Vagina (tissue), 2 donors: ENCODE results near the gene SCFD2.

Experiments
- CTCF ChIP-seq, 3 experiments: fragments of 450-650 bp in 2 of 3; fragments of 200-600 bp in 1 of 3; sonication (generic) in 1 of 3; IDR thresholded peaks; one replicate each; pipeline ENCODE4 v1.5.1; 2017 to 2019; ENCODE audit warnings: antibody characterized with exemption in 3 of 3, mild to moderate bottlenecking in 2 of 3, moderate library complexity in 2 of 3
- POLR2A ChIP-seq, 2 donors: fragments of 450-650 bp; IDR thresholded peaks; one replicate each; pipeline ENCODE4 v1.6.1; 2017; ENCODE audit warnings: antibody characterized with exemption in 2 of 2, mild to moderate bottlenecking in 2 of 2, moderate library complexity in 2 of 2
- POLR2AphosphoS5 ChIP-seq, 2 donors: sonication (generic); formaldehyde crosslinking; IDR thresholded peaks; one replicate each; pipeline ENCODE4 v1.9.0; 2017; ENCODE audit warnings: antibody characterized with exemption in 2 of 2, mild to moderate bottlenecking in 2 of 2, low read depth in 1 of 2; ENCODE audit not compliant: insufficient read depth in 1 of 2

DNA sequence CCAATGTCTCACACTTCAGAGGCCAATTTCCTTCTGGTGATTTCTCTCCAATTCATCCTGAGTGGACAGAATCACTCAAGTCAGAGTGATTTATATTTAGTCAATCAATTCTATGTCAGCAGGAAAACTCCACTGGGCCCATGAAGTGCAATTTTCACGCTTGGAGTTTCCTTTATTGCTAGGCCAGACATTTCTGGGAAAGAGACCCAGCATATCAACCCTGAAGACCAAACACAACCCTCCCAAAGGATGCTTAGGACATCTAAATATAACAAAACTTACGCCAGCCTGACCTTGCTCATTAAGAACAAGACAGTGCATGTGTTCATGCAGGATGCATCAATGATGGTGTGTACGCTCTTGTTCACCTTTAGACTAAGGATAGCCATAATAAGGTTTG lies 347.4 kb downstream of the SCFD2 start:
- no peak for TF ChIP-seq POLR2A (IDR thresholded peaks at IDR 0.05)
- no peak for TF ChIP-seq CTCF (IDR thresholded peaks at IDR 0.05)
- TF ChIP-seq POLR2AphosphoS5 (IDR thresholded peaks at IDR 0.05; ENCODE audit: insufficient read depth in 1 of 2, low read depth in 1 of 2), result no peak
